Activated CD4-positive, alpha-beta T cell treated with anti-CD3 and anti-CD28 coated beads for 1 hour (primary cell): ENCODE measurements around the gene CCDC85A.

Experiments
- DNase-seq: peaks from one replicate; pipeline ENCODE4 v3.0.0-alpha.2; 2020

CCDC85A gene

GRCh38 chr2:56314371-56314770 is 130.6 kb downstream of the CCDC85A start:
- no peak for DNase-seq

- no peak for DNase-seq
Measured at GRCh38 chr2:56314796-56315195, 131.0 kb downstream of the CCDC85A start.

- DNase-seq, result no peak
Measured at GRCh38 chr2:56315376-56315775, 131.6 kb downstream of the CCDC85A start.

- no peak for DNase-seq
Measured at GRCh38 chr2:56316011-56316410, 132.2 kb downstream of the CCDC85A start.

- no peak for DNase-seq
Measured at GRCh38 chr2:56318147-56318546, 134.4 kb downstream of the CCDC85A start.

GRCh38 chr2:56325661-56326345 is 142.0 kb downstream of the CCDC85A start:
- no peak for DNase-seq

- no peak for DNase-seq
Measured at GRCh38 chr2:56326346-56326741, 142.6 kb downstream of the CCDC85A start.

- DNase-seq, result no peak
Measured at GRCh38 chr2:56331810-56332209, 148.0 kb downstream of the CCDC85A start.

- DNase-seq, result no peak
Measured at GRCh38 chr2:56333812-56334485, 150.2 kb downstream of the CCDC85A start.

- DNase-seq, result no peak
Measured at GRCh38 chr2:56334622-56335021, 150.8 kb downstream of the CCDC85A start.

GRCh38 chr2:56335101-56335500 is 151.3 kb downstream of the CCDC85A start:
- DNase-seq, result no peak

- DNase-seq, result no peak
Measured at GRCh38 chr2:56337342-56337741, 153.6 kb downstream of the CCDC85A start.

- DNase-seq, result no peak
Measured at GRCh38 chr2:56338232-56338631, 154.4 kb downstream of the CCDC85A start.

GRCh38 chr2:56344771-56345170 is 161.0 kb downstream of the CCDC85A start:
- no peak for DNase-seq

- no peak for DNase-seq
Measured at GRCh38 chr2:56347881-56348280, 164.1 kb downstream of the CCDC85A start.

GRCh38 chr2:56348392-56349210 is 164.8 kb downstream of the CCDC85A start:
- DNase-seq, result no peak

GRCh38 chr2:56357655-56358295 is 174.0 kb downstream of the CCDC85A start:
- DNase-seq, result no peak

- DNase-seq, result no peak
Measured at GRCh38 chr2:56361844-56362243, 178.1 kb downstream of the CCDC85A start.

- no peak for DNase-seq
Measured at GRCh38 chr2:56364902-56365301, 181.1 kb downstream of the CCDC85A start.

- DNase-seq, result no peak
Measured at GRCh38 chr2:56369316-56369715, 185.5 kb downstream of the CCDC85A start.

- DNase-seq, result no peak
Measured at GRCh38 chr2:56372071-56372656, 188.4 kb downstream of the CCDC85A start.

GRCh38 chr2:56375251-56375650 is 191.5 kb downstream of the CCDC85A start:
- DNase-seq, result no peak
